Thoracic aorta (tissue), 2 donors: ENCODE results near the gene NLRC4. TPM values are rescaled to one million over a fixed set of nuclear protein-coding genes. Genes with fewer than 3 reads are reported as not detected.
"Not testable (repeated sequence)": the region's sequence is repeated elsewhere in the genome, so short reads cannot be mapped to it uniquely, and the experiment has no call there.

Source experiments
- ATAC-seq: fragments of 150-250 bp; one replicate; pipeline ENCODE4 v1.8.0; 2017; ENCODE audit warnings: low read depth; ENCODE audit not compliant: insufficient number of reproducible peaks, low FRiP score
- DNase-seq: peaks from one replicate; pipeline ENCODE4 v3.0.0-alpha.2; 2020; ENCODE audit warnings: low spot score
- H3K27ac ChIP-seq, 2 donors: fragments of 200-600 bp; sonication (generic); 1 replicate in 1 of 2; 2 replicates in 1 of 2; pipeline ENCODE4 v1.5.1; 2016; ENCODE audit warnings: mild to moderate bottlenecking in 2 of 2, moderate library complexity in 2 of 2
- H3K27me3 ChIP-seq: fragments of 200-600 bp; sonication (generic); replicated peaks from 2 replicates; pipeline ENCODE4 v1.6.0; 2016; ENCODE audit warnings: mild to moderate bottlenecking; ENCODE audit not compliant: insufficient read depth
- H3K36me3 ChIP-seq: fragments of 200-600 bp; sonication (generic); one replicate; pipeline ENCODE4 v1.5.1; 2016
- H3K4me1 ChIP-seq, 2 donors: fragments of 200-600 bp; sonication (generic); 1 replicate in 1 of 2; 2 replicates in 1 of 2; pipeline versions ENCODE4 v1.5.1 to v1.6.0; 2016; ENCODE audit warnings: low read depth in 2 of 2, mild to moderate bottlenecking in 1 of 2; ENCODE audit not compliant: control insufficient read depth in 1 of 2
- H3K4me3 ChIP-seq: fragments of 200-600 bp; sonication (generic); 2 replicates; pipeline ENCODE4 v1.5.1; 2016; ENCODE audit warnings: mild to moderate bottlenecking
- H3K9me3 ChIP-seq: fragments of 200-600 bp; sonication (generic); 2 replicates; pipeline ENCODE4 v1.5.1; 2016
- total RNA-seq, 2 donors: library from RNA; depleted of rRNA; stranded (reverse); fragments of >200 nt; gene quantifications; one replicate each; pipeline versions ENCODE4 v1.1.0 to v1.2.3, GENCODE V29; 2016
- TF ChIP-seq, protein P1 (sequence below): fragments of 200-600 bp; sonication (generic); IDR thresholded peaks from one replicate; pipeline ENCODE4 v1.5.1; 2019; ENCODE audit warnings: antibody characterized with exemption

The NLRC4 gene
- total RNA-seq, 2 donors from 2014 or later = 0.81 to 2.2 TPM

DNA sequence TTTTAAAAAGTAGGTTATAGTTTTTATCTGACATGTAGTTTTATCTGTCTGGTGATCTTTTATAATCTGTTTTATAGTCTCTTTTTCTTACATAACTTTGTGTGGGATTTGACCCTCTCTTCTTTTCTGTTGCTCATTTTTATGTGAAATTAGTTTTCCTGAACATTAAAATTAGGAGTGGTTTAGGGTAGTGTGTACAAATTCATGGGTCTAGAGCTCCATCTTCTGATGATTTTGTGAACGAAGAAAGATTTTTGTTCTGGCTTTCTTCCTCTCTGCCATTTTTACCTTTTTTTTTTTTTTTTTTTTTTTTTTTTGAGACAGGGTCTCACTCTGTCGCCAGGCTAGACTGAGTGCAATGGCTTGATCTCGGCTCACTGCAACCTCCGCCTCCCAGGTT, 52.4 kb downstream of the NLRC4 start:
- TF ChIP-seq, protein P1, sequence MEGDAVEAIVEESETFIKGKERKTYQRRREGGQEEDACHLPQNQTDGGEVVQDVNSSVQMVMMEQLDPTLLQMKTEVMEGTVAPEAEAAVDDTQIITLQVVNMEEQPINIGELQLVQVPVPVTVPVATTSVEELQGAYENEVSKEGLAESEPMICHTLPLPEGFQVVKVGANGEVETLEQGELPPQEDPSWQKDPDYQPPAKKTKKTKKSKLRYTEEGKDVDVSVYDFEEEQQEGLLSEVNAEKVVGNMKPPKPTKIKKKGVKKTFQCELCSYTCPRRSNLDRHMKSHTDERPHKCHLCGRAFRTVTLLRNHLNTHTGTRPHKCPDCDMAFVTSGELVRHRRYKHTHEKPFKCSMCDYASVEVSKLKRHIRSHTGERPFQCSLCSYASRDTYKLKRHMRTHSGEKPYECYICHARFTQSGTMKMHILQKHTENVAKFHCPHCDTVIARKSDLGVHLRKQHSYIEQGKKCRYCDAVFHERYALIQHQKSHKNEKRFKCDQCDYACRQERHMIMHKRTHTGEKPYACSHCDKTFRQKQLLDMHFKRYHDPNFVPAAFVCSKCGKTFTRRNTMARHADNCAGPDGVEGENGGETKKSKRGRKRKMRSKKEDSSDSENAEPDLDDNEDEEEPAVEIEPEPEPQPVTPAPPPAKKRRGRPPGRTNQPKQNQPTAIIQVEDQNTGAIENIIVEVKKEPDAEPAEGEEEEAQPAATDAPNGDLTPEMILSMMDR = no peak
- H3K4me1 ChIP-seq = no peaks in the 10 kb centered on the region
- H3K9me3 ChIP-seq = no peaks in the 10 kb centered on the region
- H3K27ac ChIP-seq = no peak overlapping the region
- no peaks in the 10 kb centered on the region for H3K27me3 ChIP-seq
- ATAC-seq = no peak
- no peak overlapping the region for H3K4me3 ChIP-seq
- no peak for DNase-seq
- no peaks in the 10 kb centered on the region for H3K36me3 ChIP-seq

DNA sequence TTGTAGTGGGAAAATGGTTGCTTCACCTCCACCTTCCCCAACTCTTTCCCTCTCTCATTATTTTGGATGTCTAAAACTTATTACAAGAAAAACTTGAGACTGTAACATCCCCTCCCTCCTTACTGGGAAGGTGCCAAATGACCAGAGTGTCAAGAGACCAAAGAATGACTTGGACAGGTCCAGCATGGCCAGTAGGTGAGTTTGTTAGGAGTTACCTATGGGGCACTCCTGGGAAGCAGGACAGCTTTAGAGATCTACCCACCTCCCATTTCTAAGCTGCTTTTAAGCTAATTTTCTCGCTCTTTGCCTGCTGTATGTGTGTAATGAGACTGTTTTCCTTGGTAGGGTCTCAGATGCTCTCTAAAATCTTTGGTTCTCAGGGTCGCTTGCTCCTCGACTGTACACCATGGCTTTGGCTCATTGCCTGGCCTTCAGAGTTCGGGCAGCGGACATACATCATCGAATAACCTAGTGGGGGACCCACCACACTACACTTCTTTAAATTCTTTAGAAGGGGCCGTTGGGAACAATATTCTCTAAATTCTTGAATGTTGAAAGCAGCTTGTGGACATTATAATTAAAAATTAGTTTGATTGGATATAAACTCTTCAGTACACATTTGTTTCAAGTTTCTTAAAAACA, 53.8 kb downstream of the NLRC4 start:
- DNase-seq (no peak), ATAC-seq (no peak)
- H3K27me3 ChIP-seq = no peaks in the 10 kb centered on the region
- H3K36me3 ChIP-seq = no peaks in the 10 kb centered on the region
- no peak overlapping the region for H3K27ac ChIP-seq
- no peaks in the 10 kb centered on the region for H3K9me3 ChIP-seq
- no peak overlapping the region for H3K4me3 ChIP-seq
- no peaks in the 10 kb centered on the region for H3K4me1 ChIP-seq
- TF ChIP-seq, protein P1 = no peak

DNA sequence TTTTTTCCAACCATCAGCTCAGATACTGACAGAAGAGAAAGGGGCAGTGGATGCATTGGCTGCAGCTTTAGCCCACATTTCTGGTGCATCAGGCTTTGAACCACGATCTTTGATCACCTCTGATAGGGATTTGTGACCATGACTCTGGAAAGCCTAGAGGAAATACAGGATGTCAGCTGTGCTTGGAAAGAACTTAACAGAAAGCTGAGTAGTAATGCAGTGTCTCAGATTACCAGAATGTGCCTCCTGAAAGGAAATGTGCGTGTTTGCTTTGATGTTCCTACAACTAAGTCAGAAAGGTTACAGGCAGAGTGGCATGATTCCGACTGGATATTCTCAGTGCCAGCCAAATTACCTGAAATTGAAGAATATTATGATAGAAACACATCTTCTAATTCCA, 61.3 kb downstream of the NLRC4 start:
- peaks cover 15% of the 10 kb centered on the region for H3K36me3 ChIP-seq
- not testable (repeated sequence) for H3K4me3 ChIP-seq, H3K27ac ChIP-seq, H3K9me3 ChIP-seq, H3K27me3 ChIP-seq, H3K4me1 ChIP-seq, ATAC-seq, DNase-seq

DNA sequence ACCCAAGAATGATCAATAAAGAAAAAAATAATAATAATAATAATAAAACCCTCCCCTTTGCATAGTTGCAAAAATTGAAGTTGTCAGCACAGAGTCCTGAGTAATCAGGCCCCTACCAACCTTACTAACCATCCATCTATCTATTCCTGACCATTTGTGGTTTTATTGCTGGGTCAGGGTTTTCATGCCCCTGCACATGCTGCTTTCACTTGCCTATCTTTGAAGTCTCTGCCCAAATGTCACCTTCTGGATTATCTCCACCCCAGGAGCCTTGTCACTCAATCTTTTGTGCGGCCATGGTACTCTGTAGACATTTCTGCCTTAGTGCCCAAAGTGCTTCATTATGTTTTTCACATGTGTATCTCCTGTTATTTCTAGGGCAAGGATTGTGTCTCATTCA, 63.9 kb downstream of the NLRC4 start:
- H3K9me3 ChIP-seq = no peaks in the 10 kb centered on the region
- no peak overlapping the region for H3K4me3 ChIP-seq
- no peak for DNase-seq
- H3K4me1 ChIP-seq = no peaks in the 10 kb centered on the region
- no peak for ATAC-seq
- TF ChIP-seq, protein P1 = no peak
- no peaks in the 10 kb centered on the region for H3K27me3 ChIP-seq
- peaks cover 22% of the 10 kb centered on the region for H3K36me3 ChIP-seq
- H3K27ac ChIP-seq = no peak overlapping the region

DNA sequence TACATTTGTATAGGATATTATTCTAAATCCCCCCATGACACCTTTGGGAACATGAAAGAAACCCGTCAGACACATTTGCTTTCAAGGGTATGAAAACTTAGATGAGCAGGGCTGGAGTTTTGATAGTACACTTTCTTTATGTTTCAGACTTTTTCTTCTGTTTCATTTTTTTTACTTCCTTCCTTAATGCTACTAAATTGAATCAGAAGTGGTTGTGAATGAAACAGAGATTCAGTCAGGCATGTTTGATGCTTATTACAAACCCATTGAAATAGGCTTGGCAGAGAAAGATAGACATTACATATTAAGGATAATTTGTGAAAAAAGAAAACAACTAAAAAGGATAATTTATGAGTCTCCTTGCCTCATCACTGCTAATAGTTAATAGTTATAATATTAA, 72.3 kb downstream of the NLRC4 start:
- TF ChIP-seq, protein P1 = no peak
- ATAC-seq = no peak

DNA sequence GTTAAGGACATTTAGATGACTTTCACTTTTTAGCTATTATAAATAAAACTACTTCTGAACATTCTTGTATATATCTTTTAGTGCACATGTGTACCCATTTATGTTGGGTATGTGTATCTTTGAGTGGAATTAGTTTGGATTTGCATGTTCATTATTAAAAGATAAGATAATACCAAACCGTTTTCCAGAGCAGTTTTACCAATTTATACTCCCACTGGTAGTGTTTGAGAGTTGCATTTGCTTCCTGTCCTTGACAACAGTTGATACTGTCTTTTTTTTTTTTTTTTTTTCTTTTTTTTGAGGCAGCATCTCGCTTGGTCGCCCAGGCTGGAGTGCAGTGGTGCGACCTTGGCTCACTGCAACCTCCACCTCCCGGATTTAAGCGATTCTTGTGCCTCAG, 75.7 kb downstream of the NLRC4 start:
- peaks cover 11% of the 10 kb centered on the region for H3K36me3 ChIP-seq
- no peaks in the 10 kb centered on the region for H3K27me3 ChIP-seq
- TF ChIP-seq, protein P1 = no peak
- H3K27ac ChIP-seq = no peak overlapping the region
- H3K4me3 ChIP-seq = no peak overlapping the region
- no peak for ATAC-seq
- no peaks in the 10 kb centered on the region for H3K4me1 ChIP-seq
- H3K9me3 ChIP-seq = no peaks in the 10 kb centered on the region
- no peak for DNase-seq

More for the DNA sequence above, 72.3 kb downstream of the NLRC4 start:
- Histone ChIP-seq H3K36me3 (no peaks in the 10 kb centered on the region), H3K27ac (no peak overlapping the region), H3K27me3 (no peaks in the 10 kb centered on the region), H3K4me3 (no peak overlapping the region), H3K4me1 (no peaks in the 10 kb centered on the region), H3K9me3 (no peaks in the 10 kb centered on the region)
- DNase-seq = no peak
